Suprapubic skin (tissue), 4 donors: Measurements from ENCODE around the gene DYRK2.

Source experiments
- CTCF ChIP-seq, 2 donors: fragments of 200-600 bp in 1 of 2; fragments of 450-650 bp in 1 of 2; sonication (generic) in 1 of 2; IDR thresholded peaks; one replicate each; pipeline ENCODE4 v1.5.1; 2016 to 2019; ENCODE audit warnings: antibody characterized with exemption in 2 of 2, mild to moderate bottlenecking in 1 of 2, moderate library complexity in 1 of 2
- POLR2A ChIP-seq, 2 donors: fragments of 450-650 bp; IDR thresholded peaks; one replicate each; pipeline ENCODE4 v1.6.1; 2017; ENCODE audit warnings: antibody characterized with exemption in 2 of 2, mild to moderate bottlenecking in 2 of 2, moderate library complexity in 2 of 2
- POLR2AphosphoS5 ChIP-seq, 3 donors: sonication (generic); formaldehyde crosslinking; IDR thresholded peaks; one replicate each; pipeline ENCODE4 v1.6.1; 2017; ENCODE audit warnings: antibody characterized with exemption in 3 of 3

- TF ChIP-seq CTCF (IDR thresholded peaks at IDR 0.05): no peak
- TF ChIP-seq POLR2A (IDR thresholded peaks at IDR 0.05): no peak
- TF ChIP-seq POLR2AphosphoS5 (IDR thresholded peaks at IDR 0.05): no peak
Observed at GRCh38 chr12:67664171-67664570, 15.6 kb downstream of the DYRK2 start.
